Dedifferentiated amniotic fluid mesenchymal stem cell (primary cell): Measurements from ENCODE around the gene NPB.

Experiments
- DNase-seq: peaks from one replicate; pipeline ENCODE4 v3.0.0-alpha.2; 2016; ENCODE audit errors: extremely low spot score

NPB gene

DNA sequence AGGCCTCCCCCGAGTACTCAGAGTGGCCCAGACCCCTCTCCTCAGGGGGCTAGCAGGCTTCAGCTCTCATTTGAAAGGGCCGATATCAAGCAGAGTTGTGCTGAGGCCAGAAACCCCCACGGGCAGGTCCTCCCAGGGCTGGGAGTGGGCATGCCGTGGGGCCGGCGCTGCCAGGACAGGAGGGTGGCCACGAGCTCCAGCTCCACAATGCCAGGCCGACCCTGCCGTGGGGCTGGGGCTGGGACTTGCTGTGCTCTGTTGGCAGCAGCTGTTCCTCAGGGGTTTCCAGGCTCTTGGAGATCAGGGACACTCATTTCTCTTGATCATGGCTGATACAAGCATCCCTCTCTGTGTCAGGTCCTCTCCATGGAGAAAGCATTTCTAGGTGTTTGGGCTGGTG, 3.2 kb upstream of the NPB start:
- DNase-seq, result no peak

DNA sequence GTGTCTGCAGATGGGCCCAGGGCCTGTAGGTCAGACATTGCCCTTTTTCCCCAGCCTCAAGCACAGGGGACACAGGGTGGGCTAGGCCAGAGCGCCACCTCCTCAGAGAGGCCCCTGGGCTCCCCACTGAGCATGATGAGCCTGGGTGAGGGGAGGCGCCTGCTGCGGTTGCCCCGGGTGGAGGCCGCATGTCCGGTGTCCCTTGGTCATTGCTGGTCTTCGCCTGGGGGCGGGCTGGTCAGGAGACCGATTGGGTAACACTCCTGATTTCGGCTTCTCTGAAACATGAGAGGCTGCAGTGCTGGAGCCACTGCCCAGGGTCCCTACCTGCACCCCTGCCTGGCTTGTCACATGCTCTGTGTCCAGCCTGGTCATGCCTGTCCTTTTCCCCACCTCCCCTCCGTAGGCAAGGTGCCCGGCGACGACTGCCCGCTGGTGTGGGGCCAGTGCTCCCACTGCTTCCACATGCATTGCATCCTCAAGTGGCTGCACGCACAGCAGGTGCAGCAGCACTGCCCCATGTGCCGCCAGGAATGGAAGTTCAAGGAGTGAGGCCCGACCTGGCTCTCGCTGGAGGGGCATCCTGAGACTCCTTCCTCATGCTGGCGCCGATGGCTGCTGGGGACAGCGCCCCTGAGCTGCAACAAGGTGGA, 2.4 kb upstream of the NPB start:
- no peak for DNase-seq

DNA sequence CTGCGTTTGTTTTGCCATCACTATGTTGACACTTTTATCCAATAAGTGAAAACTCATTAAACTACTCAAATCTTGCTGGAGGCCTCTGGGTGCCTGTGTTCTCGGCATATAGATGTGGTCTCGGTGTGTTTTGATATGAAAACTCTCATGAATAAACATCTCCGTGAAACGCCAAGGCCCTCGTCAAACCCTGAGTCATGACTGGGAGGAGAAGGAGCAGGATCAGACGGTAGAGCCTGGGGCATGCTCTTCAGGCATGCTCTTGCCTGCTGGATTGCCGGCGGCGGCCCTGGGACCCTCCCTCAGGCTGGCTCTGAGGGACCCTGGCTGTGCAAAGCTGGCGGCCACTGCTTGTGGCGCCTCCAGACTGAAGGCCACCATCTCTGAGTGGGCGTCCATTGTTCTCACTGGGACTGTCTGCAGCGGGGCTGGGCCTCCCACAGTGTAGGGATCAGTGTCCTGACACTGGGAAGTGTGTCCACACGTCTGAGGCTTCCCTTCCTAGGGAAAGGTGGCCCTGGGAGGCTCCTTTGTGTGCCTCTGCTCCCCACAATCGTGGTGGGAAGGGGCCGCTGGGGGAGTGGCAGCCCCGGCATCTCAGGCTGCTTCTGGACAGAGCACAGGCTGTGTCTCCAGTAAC, 1.7 kb upstream of the NPB start:
- DNase-seq, result no peak

DNA sequence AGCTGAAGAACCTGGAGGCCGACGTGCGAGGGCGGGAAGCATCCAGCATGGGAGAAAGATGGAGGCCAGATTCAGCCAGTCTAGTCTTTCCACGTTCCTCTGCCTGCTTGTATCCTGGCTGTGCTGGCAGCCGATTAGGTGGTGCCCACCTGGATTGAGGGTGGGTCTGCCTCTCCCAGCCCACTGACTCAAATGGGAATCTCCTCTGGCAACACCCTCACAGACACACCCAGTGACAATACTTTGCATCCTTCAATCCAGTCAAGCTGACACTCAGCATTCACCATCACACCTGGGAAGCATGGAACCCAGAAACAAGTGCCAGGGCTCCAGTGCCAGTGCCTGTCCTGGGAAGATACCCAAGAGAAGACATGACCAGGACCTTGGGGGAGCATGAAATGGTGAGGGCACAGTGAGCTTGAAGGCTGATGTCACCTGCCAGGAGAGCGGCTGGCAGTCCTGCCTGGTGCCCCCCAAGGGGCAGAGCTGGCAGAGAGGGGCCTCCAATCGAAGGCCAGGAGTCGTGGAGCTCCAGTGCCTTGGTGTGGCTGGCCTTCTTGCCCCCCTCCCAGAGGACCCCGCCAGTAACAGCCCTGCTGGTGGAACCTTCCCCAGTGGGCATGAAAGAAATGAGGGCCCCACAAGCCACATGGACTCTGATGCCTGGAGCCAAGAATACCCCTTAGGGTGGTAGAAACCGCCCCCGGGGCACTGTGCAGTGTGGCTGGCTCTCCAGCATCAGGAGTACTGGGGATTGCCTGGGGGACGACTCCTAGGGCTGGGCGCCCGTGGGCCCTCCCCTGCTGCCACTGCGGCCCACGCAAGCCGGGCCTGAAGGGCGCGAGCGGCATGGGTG, 643 bp upstream of the NPB start:
- no peak for DNase-seq

DNA sequence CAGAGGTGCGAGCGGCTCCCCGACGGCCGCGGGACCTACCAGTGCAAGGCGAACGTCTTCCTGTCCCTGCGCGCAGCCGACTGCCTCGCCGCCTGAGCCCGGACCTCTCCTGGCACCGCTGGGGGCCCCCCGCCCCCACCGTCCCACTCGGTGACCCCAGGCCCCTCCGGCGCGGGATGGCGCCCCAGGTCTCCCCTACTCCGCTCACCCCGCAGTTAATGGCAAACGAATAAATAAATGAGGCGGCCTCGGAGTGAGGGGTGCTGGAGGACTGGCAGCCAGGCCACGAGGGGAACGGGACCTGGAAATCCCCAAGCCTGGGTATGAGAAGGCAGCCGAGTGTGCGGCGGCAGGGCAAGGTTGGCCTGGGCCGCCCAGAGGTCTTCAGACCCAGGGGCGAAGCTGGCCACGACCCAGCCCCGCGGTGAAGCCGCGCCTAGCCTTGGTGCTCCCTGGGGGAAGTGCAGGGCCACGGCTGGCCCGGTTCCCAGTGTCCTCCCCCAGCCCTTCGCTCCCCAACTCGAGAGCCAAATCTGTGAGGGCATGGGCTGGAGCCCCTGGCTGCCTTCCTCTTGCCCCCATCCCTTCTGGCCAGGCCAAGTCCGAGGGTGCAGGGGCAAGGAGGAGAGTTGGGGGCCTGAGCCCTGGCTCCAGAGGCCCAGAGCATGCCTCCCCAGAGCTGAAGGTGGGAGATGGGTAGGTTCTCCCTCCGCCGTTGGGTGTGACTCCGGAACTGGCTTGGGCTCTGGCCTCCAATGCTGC, 796 bp downstream of the NPB start:
- DNase-seq, result no peak

DNA sequence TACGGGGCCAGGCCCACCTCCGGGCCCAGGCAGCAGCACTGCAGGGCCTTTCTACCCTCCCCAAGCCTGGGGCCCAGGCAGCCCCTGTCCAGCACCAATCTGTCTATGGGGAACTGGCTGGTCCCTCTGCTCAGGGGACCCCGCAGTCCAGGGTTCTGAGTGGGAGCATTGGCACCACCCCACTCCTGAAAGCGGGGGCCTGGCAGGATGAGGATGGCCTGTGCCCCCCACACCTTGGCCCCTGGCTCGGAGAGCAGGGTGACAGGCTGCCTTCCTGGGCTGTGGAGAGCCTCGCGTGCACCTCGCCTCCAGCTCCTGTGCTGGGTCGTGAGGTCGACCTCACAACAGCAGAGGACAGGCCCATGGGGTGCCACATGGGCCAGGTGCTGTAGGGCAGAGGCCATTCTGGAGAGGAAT, 1.4 kb downstream of the NPB start:
- no peak for DNase-seq

DNA sequence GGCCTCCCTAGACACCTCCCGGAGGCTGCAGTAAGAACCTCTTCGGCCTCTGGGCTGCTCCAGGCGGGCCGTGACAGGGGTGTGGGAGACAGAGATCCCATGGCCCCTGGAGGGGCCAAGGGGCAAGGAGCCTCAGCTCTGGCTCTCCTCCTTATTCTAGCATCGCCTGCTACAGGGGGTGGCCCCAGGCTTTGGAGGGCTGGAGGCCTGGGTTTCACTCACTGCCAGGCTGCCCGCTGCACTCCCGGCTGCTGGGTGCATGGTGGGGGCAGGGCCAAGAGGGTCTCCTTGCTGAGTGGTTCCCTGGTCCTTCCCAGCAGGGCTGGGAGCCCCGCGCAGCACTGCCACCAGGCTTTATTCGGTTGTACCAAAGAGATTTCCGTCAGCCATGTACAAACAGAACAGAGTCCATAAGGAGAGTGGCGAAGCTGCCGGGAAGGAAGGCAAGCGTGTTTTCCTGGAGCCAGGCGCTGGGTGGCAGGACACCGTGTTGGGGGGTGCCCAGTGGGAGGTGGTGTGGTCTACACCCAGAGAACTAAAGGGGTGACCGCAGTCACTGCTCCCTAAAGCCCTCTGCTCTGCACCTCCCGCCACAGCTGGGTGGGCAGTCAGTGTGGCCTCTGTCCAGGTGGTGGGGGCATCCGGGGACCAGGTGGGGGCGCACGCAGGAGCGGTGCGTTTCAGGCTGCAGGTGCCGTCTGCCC, 2.0 kb downstream of the NPB start:
- no peak for DNase-seq

DNA sequence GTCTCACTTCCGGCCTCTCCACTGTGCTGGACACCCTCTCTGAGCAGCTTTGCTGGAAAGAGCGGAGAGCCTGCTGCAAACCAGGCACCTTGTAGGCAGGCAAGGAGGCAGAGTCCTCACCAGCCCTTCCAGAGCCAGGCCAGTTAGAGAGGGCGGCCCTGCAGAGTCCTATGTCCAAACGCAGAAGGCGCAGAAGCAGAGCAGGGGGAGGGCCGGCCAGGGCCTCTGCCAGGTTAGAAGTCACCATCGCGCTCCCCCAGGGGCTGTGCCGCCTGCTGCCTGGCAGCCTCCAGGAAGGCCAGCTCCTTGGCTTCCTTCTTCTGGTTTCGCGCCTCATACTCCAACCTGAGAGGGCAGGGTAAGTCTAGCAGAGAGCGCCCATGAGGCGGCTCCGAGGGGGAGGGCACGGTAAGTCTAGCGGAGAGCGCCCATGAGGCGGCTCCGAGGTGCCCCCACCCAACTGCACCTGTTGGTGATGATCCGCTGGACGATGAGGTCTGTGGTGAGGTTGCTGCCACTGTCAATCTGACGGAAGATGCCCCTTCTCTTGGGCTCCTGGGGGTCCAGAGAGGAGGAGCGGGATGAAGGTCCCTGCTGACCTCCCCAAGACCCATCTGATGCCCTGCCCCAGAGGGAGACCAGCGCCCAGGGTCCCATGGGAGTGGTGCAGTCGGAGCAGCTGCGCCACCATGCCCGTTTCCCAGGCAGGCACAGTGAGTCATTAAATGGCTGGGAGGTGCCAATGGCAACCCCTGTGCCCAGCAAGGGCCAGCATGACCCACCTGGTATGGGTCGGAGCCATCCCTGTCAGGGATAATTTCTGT, 2.8 kb downstream of the NPB start:
- no peak for DNase-seq

DNA sequence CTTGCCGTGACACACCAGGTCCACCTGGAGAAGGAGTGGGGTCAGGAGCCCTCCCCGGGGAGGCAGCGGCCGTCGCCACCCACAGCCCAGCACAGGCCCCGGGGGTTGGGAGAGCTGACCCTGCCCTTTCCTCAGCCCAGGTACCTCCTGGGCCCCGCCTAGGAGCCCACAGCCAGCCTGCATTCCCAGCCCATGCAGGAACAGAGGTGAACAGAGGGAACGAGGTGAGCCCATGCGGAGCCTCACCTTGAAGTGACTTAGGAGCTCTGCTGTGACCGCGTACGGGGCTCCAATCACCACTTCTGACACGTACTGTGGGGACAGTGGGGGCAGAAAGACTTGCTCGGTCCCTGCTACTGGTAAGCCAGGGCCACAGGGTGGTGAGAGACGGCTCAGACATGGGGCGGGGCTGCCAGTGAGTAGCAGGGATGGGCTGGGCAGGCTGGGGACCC, 3.4 kb downstream of the NPB start:
- no peak for DNase-seq

DNA sequence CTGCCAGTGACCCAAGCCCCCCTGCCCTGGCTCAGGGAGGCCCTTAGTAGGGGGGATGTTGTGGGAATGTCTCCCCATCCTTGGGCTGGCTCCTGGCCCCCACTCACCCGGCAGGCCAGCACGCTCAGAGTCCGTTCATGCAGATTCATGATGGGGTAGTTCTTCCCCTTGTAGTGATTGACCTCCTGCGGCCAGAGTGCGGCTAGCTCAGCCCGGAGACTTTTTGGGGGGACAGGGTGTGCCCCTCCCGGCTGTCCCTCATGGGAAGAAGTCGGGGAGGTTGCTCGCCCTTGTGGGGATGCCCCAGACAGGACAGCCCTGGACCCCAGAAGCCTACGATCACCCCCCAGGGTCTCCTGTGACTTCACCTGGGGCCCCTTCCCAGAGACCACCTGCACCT, 4.0 kb downstream of the NPB start:
- no peak for DNase-seq

DNA sequence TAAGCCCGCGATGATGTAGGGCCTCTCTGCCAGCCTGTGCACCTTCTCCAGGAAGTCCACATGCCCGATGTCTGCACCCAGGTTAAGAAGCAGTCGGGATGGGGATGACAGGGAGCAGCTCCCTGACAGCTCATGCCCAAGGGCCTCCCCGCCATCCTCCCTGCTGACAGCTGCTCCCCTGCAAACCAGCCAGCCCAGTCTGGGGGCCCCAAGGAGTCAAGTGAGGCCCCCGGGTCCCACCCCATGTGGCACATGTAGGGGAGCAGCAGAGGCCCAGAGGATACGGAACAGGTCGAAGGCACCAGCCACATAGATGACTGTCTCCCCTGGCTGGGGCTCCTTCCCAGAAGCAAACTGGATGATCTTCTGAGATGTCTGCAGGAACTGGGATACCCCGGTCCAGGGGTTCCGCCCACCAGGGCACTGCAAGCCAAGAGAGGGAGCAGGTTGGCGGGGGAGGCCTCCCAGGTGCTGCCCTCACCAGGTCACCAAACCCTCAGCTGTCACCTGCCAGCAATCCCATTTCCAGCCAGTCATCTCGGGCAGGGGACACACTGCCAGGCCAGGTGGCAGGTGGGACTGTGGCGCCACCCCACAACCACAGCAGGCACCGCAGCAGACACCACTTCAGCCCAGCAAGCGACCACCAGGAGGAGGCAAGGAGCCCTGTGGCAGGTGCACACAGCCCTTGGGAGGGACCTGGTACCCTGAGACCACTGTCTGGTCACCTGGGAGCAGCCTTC, 4.6 kb downstream of the NPB start:
- DNase-seq, result no peak

DNA sequence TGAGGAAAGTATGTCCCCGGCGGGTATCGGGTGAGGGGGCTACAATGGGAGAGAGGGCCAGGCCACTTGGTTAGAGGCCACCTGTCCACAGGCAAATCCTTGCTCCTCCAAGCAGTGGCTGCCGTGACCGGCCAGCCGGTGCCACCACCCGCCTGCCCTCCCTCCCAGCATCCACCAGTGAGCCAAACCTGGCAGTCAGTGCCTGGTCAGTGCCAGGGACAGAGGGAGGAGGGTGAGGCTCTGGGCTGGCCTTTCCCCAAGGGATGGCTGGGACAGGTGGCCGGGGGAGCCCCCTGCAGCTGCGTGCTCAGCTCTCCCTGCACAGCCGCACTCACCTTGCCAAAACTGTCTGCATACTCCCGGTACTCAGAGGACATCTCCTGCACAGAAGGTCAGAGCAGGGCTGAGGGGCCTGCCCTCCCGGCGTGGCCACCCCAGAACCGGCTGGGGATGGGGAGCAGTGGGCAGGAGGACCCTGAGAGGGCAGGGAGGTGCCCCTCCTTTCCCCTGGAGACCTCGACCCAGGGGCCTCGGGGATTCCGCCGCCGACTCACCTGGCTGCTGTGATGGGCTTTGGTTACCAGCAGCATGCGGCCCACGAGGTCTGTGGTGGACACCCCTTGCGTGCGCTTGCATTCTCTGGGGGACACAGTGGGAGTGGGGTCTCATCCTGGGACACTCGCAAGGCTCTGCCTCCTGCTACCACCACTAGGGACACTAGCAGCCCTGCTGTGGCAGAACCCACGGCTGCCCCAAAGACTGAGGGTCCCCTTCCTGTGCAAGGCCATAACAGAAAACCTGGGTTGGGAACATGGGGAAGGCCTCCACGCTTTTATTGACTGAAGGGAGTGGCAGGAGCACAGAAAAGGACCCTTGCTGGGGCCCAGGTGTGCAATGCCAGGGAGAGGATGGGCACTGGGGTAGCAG, 5.4 kb downstream of the NPB start:
- no peak for DNase-seq

DNA sequence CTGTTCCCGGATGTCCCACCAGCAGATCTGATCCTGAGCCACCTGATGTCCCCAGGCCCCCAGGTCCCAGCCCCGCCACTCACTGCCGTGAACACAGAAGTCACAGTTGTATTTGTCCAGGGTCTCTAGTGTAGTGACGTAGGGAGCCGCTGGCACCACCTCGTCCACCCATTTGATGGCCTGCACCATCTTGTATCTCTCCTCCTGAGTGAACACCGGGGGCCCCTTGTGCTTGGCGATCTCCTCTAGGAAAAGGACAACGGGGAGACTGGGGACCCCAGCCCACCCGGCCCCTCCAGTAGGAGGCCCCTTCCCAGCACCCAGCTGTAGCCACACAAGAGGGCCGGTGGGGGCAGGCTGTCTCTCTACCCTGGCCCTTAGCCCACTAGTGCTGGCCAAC, 6.8 kb downstream of the NPB start:
- no peak for DNase-seq

DNA sequence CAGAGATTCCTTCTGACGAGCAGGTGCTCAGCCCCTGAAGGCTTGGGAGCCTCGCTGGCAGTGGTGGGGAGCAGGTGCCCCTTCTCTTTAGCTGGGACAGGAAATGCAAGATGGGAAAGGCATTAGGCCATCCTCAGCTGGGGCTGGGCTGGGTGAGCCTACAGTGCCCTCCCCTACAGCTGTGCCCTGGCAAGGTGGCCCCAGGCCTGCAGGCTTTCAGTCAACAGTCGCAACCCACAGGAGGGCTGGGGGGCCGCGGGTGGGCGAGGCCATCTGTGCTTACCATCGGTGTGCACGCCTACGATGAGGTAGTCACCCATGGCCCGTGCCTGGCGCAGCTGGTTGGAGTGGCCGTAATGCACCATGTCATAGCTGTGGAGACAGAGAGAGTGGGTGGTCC, 7.2 kb downstream of the NPB start:
- no peak for DNase-seq

DNA sequence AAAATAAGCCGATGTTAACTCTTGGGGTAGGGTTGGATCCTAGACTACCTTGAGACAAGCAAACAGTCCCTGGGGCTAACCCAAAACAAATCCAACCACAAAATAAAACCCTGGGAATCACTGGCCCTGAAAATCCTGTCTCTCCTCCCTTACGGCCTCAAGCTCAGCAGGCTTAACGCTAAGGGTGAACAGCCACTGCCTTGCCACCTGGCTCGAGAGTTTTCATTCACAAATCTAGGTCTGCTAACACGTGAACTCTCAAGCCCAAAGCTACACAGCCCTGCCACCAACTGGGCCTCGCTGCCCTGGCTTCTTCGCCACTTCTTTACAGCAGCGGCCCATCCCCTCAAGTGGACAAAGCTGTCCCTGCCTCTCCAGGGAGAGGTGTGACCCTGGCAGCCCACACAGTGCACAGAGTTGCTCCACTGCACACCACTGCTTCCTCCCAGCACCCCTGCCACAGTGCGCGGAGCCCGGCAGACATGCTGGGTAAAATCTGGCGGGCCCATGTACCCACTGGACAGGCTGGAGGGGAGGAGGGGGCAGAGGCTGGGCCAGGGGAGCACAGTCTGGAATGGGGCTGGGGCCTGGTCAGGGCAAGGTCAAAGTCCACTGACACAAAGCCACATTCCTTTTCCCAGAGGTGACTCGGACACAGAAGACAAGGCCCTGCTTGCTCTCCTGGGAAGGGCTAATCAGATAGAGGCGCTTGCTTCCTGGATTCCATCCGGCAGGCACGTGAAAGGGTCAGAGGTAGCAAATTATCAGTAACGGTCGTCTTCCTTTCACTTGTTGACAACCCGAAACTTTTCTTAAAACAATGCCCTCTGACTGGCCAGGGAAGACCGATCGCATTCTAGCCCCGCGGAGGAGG, 8.2 kb downstream of the NPB start:
- no peak for DNase-seq

DNA sequence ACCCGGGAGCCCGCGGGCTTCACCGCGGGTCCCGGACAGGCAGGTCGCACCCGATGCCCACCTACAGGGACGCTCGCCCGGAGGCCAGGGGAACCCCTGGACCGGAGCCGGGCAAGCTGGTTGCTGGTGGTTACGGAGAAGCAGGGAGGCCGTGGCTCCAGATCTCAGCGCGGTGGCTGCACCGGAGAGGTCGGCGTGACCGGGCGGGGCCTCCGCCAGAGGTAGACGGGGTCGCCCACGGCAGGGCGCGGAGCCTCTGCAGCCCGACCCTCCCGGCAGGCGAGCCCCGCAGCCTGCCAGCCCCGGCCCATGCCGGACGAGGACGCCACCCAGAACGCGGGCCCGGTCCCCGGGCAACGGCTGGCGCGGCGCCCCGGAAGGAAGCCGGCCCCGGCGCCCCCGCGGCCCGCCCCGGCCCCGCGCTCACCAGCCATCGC, 8.8 kb downstream of the NPB start:
- no peak for DNase-seq

DNA sequence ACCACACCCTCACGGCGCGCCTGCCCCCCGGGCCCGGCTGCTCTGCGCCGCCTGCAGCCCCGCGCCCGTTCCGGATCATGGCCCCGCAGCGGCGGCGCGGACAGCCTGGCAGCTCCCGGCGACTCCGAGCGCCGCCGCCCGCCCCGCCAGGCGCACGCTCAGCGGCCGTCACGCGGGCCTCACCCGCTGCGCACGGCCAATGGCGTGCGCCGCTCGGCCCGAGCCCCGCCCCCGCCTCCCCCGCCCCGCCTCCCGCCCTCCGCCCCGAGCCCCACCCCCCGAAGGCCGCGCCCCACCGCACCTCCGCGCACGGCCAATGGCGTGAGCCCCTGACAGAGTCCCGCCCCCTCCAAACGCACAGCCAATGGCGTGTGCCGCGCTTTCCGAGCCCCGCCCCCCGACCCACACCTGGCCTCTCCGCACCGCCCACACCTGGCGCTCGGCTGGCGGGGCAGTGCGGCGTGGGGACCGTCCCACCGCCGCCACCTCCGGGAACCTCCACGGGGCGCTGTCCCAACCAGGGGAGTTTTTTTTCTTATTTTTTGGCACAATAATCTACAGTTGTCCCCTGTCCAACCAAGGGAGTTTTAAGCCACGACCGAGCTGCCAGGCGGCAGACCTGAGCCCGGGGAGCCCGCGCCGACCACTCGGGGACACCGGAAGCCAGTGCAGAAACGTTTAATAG, 9.4 kb downstream of the NPB start, which contains the start of gene PCYT2:
Gene PCYT2, minus strand, starts transcription at position 123 of the 685 bp plus-strand sequence. Its CDS starts 44 bp downstream, at position 79.
- peak; percentile 68 for DNase-seq
